Measurements from ENCODE around the gene CHRNE.
"Not testable (repeated sequence)": the region's sequence is repeated elsewhere in the genome, so short reads cannot be mapped to it uniquely, and the experiment has no call there.

The CHRNE gene

DNA sequence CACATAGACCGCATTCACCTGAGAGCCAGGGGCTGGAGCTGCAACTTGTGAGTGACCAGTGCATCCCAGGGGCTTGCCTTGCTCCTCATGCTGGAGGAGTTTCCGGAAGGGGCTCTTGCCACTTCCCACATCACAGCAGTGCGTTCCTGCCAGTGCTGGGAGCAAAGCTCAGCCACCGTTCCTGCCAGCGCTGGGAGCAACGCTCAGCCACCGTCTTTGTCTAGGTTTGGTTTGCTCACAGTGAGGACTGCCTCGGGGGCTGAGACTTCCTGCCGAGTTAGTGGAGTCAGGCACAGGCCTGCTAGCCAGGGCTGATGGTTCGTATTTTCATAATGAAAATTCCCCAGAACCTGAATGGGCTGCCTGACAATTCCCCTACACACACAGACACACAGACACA lies 5.4 kb upstream of the CHRNE start:
- no peak for DNase-seq (ENCODE audit: low read depth in 4 of 4, low spot score in 1 of 4)

DNA sequence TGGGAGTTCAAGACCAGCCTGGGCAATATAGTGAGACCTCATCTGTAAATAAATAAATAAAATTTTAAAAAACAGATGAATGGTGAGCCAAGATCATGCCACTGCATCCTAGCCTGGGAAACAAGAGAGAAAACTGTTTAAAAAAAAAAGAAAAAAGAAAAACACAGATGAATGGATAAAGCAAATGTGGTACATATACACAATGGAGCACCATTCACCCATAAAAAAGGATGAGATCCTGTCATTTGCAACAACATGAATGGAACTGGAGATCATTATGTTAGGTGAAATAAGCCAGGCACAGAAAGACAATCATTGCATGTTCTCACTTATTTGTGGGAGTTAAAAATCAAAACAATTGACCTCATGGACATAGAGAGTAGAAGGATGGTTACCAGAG lies 3.7 kb upstream of the CHRNE start:
- not testable (repeated sequence) for DNase-seq (ENCODE audit: low read depth in 4 of 4, low spot score in 1 of 4)

GRCh38 chr17:4902540-4902939 lies 358 bp downstream of the CHRNE start:
- DNase-seq (ENCODE audit: low read depth in 4 of 4, low spot score in 1 of 4), result no peak

GRCh38 chr17:4901648-4902344 lies 1.1 kb downstream of the CHRNE start:
- no peak for DNase-seq (ENCODE audit: low read depth in 4 of 4, low spot score in 1 of 4)

GRCh38 chr17:4901108-4901647 lies 1.7 kb downstream of the CHRNE start:
- DNase-seq (ENCODE audit: low read depth in 4 of 4, low spot score in 1 of 4), result no peak

GRCh38 chr17:4900231-4901107 lies 2.4 kb downstream of the CHRNE start:
- no peak for DNase-seq (ENCODE audit: low read depth in 4 of 4, low spot score in 1 of 4)

- peak; percentile 91 to 93 (median 92) for DNase-seq (ENCODE audit: low read depth in 4 of 4, low spot score in 1 of 4)
Observed at GRCh38 chr17:4899341-4900230, 3.3 kb downstream of the CHRNE start, which contains the start of gene C17orf107. Gene C17orf107, plus strand, starts transcription at chr17:4899536. Its CDS starts 227 bp downstream, at chr17:4899763.

- DNase-seq (ENCODE audit: low read depth in 4 of 4, low spot score in 1 of 4), result no peak
Observed at GRCh38 chr17:4898927-4899326, 4.0 kb downstream of the CHRNE start.

GRCh38 chr17:4898351-4898750 lies 4.5 kb downstream of the CHRNE start:
- DNase-seq (ENCODE audit: low read depth in 4 of 4, low spot score in 1 of 4), result no peak

- DNase-seq (ENCODE audit: low read depth in 4 of 4, low spot score in 1 of 4), result no peak
Observed at GRCh38 chr17:4897785-4898184, 5.1 kb downstream of the CHRNE start.

- DNase-seq (ENCODE audit: low read depth in 4 of 4, low spot score in 1 of 4), result no peak
Observed at GRCh38 chr17:4897198-4897687, 5.7 kb downstream of the CHRNE start.

DNA sequence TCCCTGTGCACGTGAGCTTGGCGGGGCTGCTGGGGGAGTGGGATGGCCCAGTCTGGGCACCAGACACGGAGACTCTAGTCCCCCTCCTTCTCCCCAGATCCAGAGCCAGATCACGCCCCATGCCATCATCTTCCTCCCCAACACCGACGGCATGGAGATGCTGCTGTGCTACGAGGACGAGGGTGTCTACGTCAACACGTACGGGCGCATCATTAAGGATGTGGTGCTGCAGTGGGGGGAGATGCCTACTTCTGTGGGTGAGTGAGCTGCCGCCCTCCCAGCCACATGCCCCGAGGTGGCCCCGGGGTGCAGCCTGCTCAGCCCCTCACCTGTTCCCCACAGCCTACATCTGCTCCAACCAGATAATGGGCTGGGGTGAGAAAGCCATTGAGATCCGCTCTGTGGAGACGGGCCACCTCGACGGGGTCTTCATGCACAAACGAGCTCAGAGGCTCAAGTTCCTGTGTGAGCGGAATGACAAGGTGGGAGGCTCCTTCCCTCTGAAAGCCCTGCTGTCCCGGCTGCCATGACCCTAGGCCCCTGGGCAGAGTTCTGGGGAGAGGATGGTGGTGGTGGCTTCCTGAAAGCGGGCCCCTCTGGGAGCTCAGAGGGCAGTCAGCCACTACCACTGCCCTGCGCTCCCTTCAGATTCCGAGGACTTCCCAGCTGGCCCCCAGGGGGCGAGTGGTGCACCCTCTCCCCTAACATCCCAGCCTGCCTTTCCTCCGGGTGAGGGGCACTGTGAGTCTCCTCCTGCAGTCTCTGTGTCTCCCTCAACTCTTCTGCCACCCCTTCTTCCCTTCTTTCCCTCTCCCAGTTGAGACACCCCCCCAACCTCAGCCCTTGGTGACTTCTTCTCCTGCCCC lies 6.3 kb downstream of the CHRNE start:
- no peak for DNase-seq (ENCODE audit: low read depth in 4 of 4, low spot score in 1 of 4)

- DNase-seq (ENCODE audit: low read depth in 4 of 4, low spot score in 1 of 4), result no peak
Observed at GRCh38 chr17:4895657-4896331, 7.1 kb downstream of the CHRNE start.

- no peak for DNase-seq (ENCODE audit: low read depth in 4 of 4, low spot score in 1 of 4)
Observed at GRCh38 chr17:4895121-4895520, 7.8 kb downstream of the CHRNE start.

DNA sequence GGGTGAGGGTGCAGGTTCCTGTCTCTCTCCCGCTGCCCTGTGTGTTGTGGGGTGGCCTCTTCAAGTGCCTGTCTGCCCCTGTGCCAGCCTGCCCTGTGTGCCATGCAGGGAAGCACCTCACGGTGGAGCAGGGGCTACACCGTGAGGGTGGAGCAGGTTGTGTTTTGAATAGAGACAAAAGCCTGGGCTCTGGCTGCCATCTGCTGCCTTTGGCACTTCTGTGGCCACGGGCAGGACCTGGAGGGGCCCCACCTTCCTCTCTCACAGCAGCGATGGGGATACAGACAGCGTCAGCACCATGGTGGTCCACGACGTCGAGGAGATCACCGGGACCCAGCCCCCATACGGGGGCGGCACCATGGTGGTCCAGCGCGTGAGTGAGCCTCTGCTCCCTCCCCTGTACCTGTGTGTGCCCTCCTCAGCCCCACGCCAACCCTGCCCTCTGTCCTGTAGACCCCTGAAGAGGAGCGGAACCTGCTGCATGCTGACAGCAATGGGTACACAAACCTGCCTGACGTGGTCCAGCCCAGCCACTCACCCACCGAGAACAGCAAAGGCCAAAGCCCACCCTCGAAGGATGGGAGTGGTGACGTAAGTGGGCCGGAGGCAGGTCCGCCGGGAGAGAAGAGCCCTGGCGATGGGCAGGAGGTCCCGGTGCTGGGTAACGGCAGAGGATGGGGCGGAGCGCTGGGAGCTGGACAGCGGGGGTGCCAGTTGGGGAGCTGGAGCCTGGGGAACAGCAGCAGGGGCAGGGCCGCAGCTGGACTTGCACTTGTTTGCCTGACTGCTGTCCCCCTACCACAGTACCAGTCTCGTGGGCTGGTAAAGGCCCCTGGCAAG lies 9.0 kb downstream of the CHRNE start:
- DNase-seq (ENCODE audit: low read depth in 4 of 4, low spot score in 1 of 4), result no peak

GRCh38 chr17:4893272-4893671 lies 9.6 kb downstream of the CHRNE start:
- no peak for DNase-seq (ENCODE audit: low read depth in 4 of 4, low spot score in 1 of 4)

GRCh38 chr17:4892499-4893221 lies 10.2 kb downstream of the CHRNE start:
- no peak for DNase-seq (ENCODE audit: low read depth in 4 of 4, low spot score in 1 of 4)
